A673 (cell line): ENCODE data around the gene MAPK9. TPM values are rescaled to one million over a fixed set of nuclear protein-coding genes. Genes with fewer than 3 reads are reported as not detected.

Experiments used
- BruUV-seq: library from RNA; stranded (reverse); fragments of 400-500 nt; replicated peaks from 2 replicates; lab custom pipeline; 2021; lab: Mats Ljungman, UMichigan
- CTCF ChIA-PET: fragments of 300-600 bp; sonication (Branson Sonifier 250); formaldehyde crosslinking; loops from one replicate; lab custom pipeline; 2022; ENCODE audit warnings: antibody characterized with exemption; lab: Charles Lee
- POLR2A ChIA-PET: fragments of 300-600 bp; sonication (Branson Sonifier 250); formaldehyde crosslinking; loops from one replicate; lab custom pipeline; 2022; ENCODE audit warnings: antibody characterized with exemption; ENCODE audit not compliant: low non-redundant PET; lab: Charles Lee
- DNase-seq: peaks from one replicate; pipeline ENCODE4 v3.0.0-alpha.2; 2015; ENCODE audit warnings: low spot score
- H3K27ac ChIP-seq: fragments of 200-600 bp; sonication (generic); 2 replicates; pipeline ENCODE4 v1.5.1; 2016; ENCODE audit warnings: mixed run types, low read depth, mild to moderate bottlenecking, mixed read lengths, antibody characterized with exemption, low read length; ENCODE audit not compliant: poor library complexity, severe bottlenecking
- H3K27me3 ChIP-seq: fragments of 200-600 bp; sonication (generic); replicated peaks from 2 replicates; pipeline ENCODE4 v1.6.1; 2017; ENCODE audit warnings: mixed run types, low read depth, mild to moderate bottlenecking, mixed read lengths, antibody characterized with exemption, low read length; ENCODE audit not compliant: insufficient read depth, poor library complexity
- H3K36me3 ChIP-seq: fragments of 200-600 bp; sonication (generic); 2 replicates; pipeline ENCODE4 v1.6.1; 2016; ENCODE audit warnings: mixed run types, mild to moderate bottlenecking, mixed read lengths, antibody characterized with exemption, low read length; ENCODE audit not compliant: insufficient read depth, poor library complexity, severe bottlenecking
- H3K4me1 ChIP-seq: fragments of 200-600 bp; sonication (generic); 2 replicates; pipeline ENCODE4 v1.6.1; 2017; ENCODE audit warnings: mixed run types, mild to moderate bottlenecking, mixed read lengths, antibody characterized with exemption, low read length; ENCODE audit not compliant: insufficient read depth, poor library complexity, severe bottlenecking
- H3K4me3 ChIP-seq: fragments of 200-600 bp; sonication (generic); 2 replicates; pipeline ENCODE4 v1.5.1; 2016; ENCODE audit warnings: low read depth, mixed run types, mild to moderate bottlenecking, mixed read lengths, low read length; ENCODE audit not compliant: poor library complexity, severe bottlenecking
- H3K9me3 ChIP-seq: fragments of 200-600 bp; sonication (generic); 2 replicates; pipeline ENCODE4 v1.6.1; 2016; ENCODE audit warnings: mixed run types, low read depth, mild to moderate bottlenecking, mixed read lengths, antibody characterized with exemption, low read length; ENCODE audit not compliant: poor library complexity, severe bottlenecking
- CTCF ChIP-seq: fragments of 300-800, 200-600 bp; sonication (generic); conservative IDR thresholded peaks from 2 replicates; pipeline ENCODE4 v1.5.1; 2017; ENCODE audit warnings: low read depth, mild to moderate bottlenecking, antibody characterized with exemption, low read length, moderate library complexity, mixed read lengths
- EZH2 ChIP-seq: fragments of 200-600 bp; sonication (generic); IDR thresholded peaks from 2 replicates; pipeline ENCODE4 v1.6.1; 2017; ENCODE audit warnings: borderline replicate concordance, low read depth, mild to moderate bottlenecking, mixed read lengths, antibody characterized with exemption, low read length; ENCODE audit not compliant: poor library complexity, severe bottlenecking
- intact Hi-C: fragments of 100-400 bp; cut with micrococcal nuclease; formaldehyde crosslinking; loops from one replicate; pipeline ENCODE4 v1.10.0; 2022; ENCODE audit not compliant: unreplicated experiment
- total RNA-seq: library from RNA; stranded (reverse); gene quantifications from 2 replicates; pipeline ENCODE4 v1.2.3, GENCODE V29; 2021

The MAPK9 gene
- total RNA-seq, 1 experiment from 2014 or later, result 34.4 TPM

- H3K4me1 ChIP-seq, result no peaks in the 10 kb centered on the region
- no peak overlapping the region for H3K4me3 ChIP-seq
- H3K9me3 ChIP-seq, result no peaks in the 10 kb centered on the region
- no peaks in the 10 kb centered on the region for H3K27me3 ChIP-seq
- no peaks in the 10 kb centered on the region for H3K36me3 ChIP-seq
- CTCF ChIA-PET, result no interaction called here
- H3K27ac ChIP-seq, result no peak overlapping the region
- BruUV-seq, result no TSS peak
- no peak for DNase-seq
- intact Hi-C loops, result loop anchor here (5.0 kb wide), 1 partner anchor 37 kb away; the partner anchor contains the start of gene MAPK9
- POLR2A ChIA-PET, result no interaction called here
- TF ChIP-seq EZH2, result no peak
- TF ChIP-seq CTCF, result no peak
These were observed 37.9 kb upstream of the MAPK9 start for GRCh38 chr5:180329606-180330269.

- no peak for DNase-seq
- intact Hi-C loops, result loop anchor here (5.0 kb wide), 1 partner anchor 37 kb away; the partner anchor contains the start of gene MAPK9
- no TSS peak for BruUV-seq
- no peaks in the 10 kb centered on the region for H3K4me1 ChIP-seq
- no peak overlapping the region for H3K4me3 ChIP-seq
- no peaks in the 10 kb centered on the region for H3K27me3 ChIP-seq
- no peak overlapping the region for H3K27ac ChIP-seq
- TF ChIP-seq EZH2 (no peak), CTCF (no peak)
- no peaks in the 10 kb centered on the region for H3K36me3 ChIP-seq
- ChIA-PET CTCF (interaction anchor here (0.5 to 1.1 kb wide), 11 partner anchors 8 to 227 kb away, joined by 3 to 8 read pairs (median 4); partner anchors contain the start of gene GFPT2), POLR2A (no interaction called here)
- H3K9me3 ChIP-seq, result no peaks in the 10 kb centered on the region
These were observed 37.2 kb upstream of the MAPK9 start for GRCh38 chr5:180329138-180329435.

- ChIA-PET POLR2A (interaction anchor here (0.5 kb wide), 1 partner anchor 104 kb away, joined by 3 read pairs; no protein-coding TSS in a partner anchor), CTCF (interaction anchor here (0.5 to 1.1 kb wide), 12 partner anchors 9 to 227 kb away, joined by 3 to 8 read pairs (median 4); partner anchors contain the start of gene GFPT2)
- Histone ChIP-seq H3K4me3 (no peak overlapping the region), H3K36me3 (no peaks in the 10 kb centered on the region), H3K27me3 (no peaks in the 10 kb centered on the region), H3K4me1 (no peaks in the 10 kb centered on the region), H3K9me3 (no peaks in the 10 kb centered on the region), H3K27ac (no peak overlapping the region)
- intact Hi-C loops, result loop anchor here (5.0 kb wide), 1 partner anchor 36 kb away; the partner anchor contains the start of gene MAPK9
- peak; percentile 86 for DNase-seq
- BruUV-seq, result no TSS peak
- TF ChIP-seq CTCF (peak; percentile 77), EZH2 (no peak)
These were observed 36.6 kb upstream of the MAPK9 start for GRCh38 chr5:180328296-180329137.
